ENCODE measurements around the gene PLVAP. TPM values are rescaled to one million over a fixed set of nuclear protein-coding genes. Genes with fewer than 3 reads are reported as not detected.

PLVAP gene
- total RNA-seq, 1 experiment from 2014 or later, result 0.08 TPM

GRCh38 chr19:17303167-17303939 is 73.8 kb downstream of the PLVAP start, which contains the start of gene ABHD8:
Gene ABHD8, minus strand, starts transcription at chr19:17303425. Its CDS starts 1,809 bp downstream, at chr19:17301616.
- POLR2A ChIA-PET, result no interaction called here
- in situ Hi-C loops (cut with HindIII; ENCODE audit: low pct_unique_long_range_greater_than_20kb, low sequenced_read_pairs), result no loop called here

More at GRCh38 chr19:17303167-17303939, 73.8 kb downstream of the PLVAP start, which contains the start of gene ABHD8:
- ATAC-seq (peak; percentile 85), DNase-seq (ENCODE audit: low read depth, low spot score) (peak; percentile 65)
- peak within 1 kb of the TSS; percentile 56 to 60 for H3K4me3 ChIP-seq (ENCODE audit: low read depth in 2 of 2, low read length in 2 of 2)
- peak within 1 kb of the TSS; percentile 89 for H3K27ac ChIP-seq (ENCODE audit: low read length)
- intact Hi-C loops (cut with micrococcal nuclease; ENCODE audit: unreplicated experiment), result loop anchor here (10.0 kb wide), 1 partner anchor 1091 kb away; the partner anchor contains the start of gene LRRC25
- H3K9me3 ChIP-seq (ENCODE audit: control insufficient read depth, insufficient read depth, low read depth, low read length), result no peaks in the 10 kb centered on the region
- peak; percentile 35; the same call in 1 of the 2 replicates for TF ChIP-seq POLR2AphosphoS5 (IDR thresholded peaks at IDR 0.05; ENCODE audit: low read depth, low read length)
- no peak for TF ChIP-seq REST (IDR thresholded peaks at IDR 0.05; ENCODE audit: insufficient read depth in 1 of 2, low read depth in 2 of 2, low read length in 1 of 2)
- TF ChIP-seq SIN3A (IDR thresholded peaks at IDR 0.05; ENCODE audit: borderline replicate concordance, insufficient read depth, low read depth, low read length), result peak; percentile 69; the same call in 1 of the 2 replicates
- no peak for TF ChIP-seq TCF7L2 (IDR thresholded peaks at IDR 0.05; ENCODE audit: low read depth, low read length)
- TF ChIP-seq CTCF (IDR thresholded peaks at IDR 0.05), result peak; percentile 66
- BruUV-seq (replicated peaks), result no TSS peak
- H3K36me3 ChIP-seq (ENCODE audit: control insufficient read depth, insufficient read depth, low read length), result no peaks in the 10 kb centered on the region; the same call in 1 of the 2 replicates
- CTCF ChIA-PET, result no interaction called here
- peaks cover 28% of the 10 kb centered on the region for H3K4me1 ChIP-seq (ENCODE audit: control insufficient read depth, insufficient read depth, low read length)
- H3K27me3 ChIP-seq (ENCODE audit: control insufficient read depth, insufficient read depth, low read length), result no peaks in the 10 kb centered on the region
